Pulmonary artery endothelial cell (primary cell): ENCODE measurements around the gene GNAQ. TPM values are rescaled to one million over a fixed set of nuclear protein-coding genes. Genes with fewer than 3 reads are reported as not detected.

ENCODE experiments used
- DNase-seq: peaks from one replicate; pipeline ENCODE4 v3.0.0-alpha.2; 2011; ENCODE audit warnings: low read depth, low spot score
- total RNA-seq: library from RNA; depleted of rRNA; stranded (reverse); fragments of >200 nt; gene quantifications from 2 replicates; pipeline ENCODE4 v1.2.3, GENCODE V29; 2014

The GNAQ gene
- total RNA-seq, 1 donor from 2014 or later = 37.2 TPM

- DNase-seq = no peak
Measured at GRCh38 chr9:78003730-78004129, 27.9 kb downstream of the GNAQ start.

- DNase-seq = no peak
Measured at GRCh38 chr9:78001946-78002731, 29.5 kb downstream of the GNAQ start.

GRCh38 chr9:78000221-78000620 is 31.4 kb downstream of the GNAQ start:
- no peak for DNase-seq

GRCh38 chr9:77999231-77999631 is 32.4 kb downstream of the GNAQ start:
- DNase-seq = no peak

GRCh38 chr9:77997611-77998284 is 33.9 kb downstream of the GNAQ start:
- DNase-seq = peak; percentile 87

- DNase-seq = peak; percentile 40
Measured at GRCh38 chr9:77996696-77997095, 34.9 kb downstream of the GNAQ start.

GRCh38 chr9:77991191-77991590 is 40.4 kb downstream of the GNAQ start:
- DNase-seq = no peak

GRCh38 chr9:77989909-77990308 is 41.7 kb downstream of the GNAQ start:
- no peak for DNase-seq

- no peak for DNase-seq
Measured at GRCh38 chr9:77989458-77989857, 42.2 kb downstream of the GNAQ start.

- DNase-seq = no peak
Measured at GRCh38 chr9:77988630-77989029, 43.0 kb downstream of the GNAQ start.

GRCh38 chr9:77987880-77988525 is 43.6 kb downstream of the GNAQ start:
- no peak for DNase-seq

- no peak for DNase-seq
Measured at GRCh38 chr9:77987081-77987656, 44.4 kb downstream of the GNAQ start.

- DNase-seq = no peak
Measured at GRCh38 chr9:77985996-77986395, 45.6 kb downstream of the GNAQ start.

- no peak for DNase-seq
Measured at GRCh38 chr9:77983320-77983662, 48.3 kb downstream of the GNAQ start.

- no peak for DNase-seq
Measured at GRCh38 chr9:77982581-77983319, 48.9 kb downstream of the GNAQ start.

GRCh38 chr9:77981907-77982306 is 49.7 kb downstream of the GNAQ start:
- no peak for DNase-seq

GRCh38 chr9:77981332-77981731 is 50.3 kb downstream of the GNAQ start:
- DNase-seq = no peak

- no peak for DNase-seq
Measured at GRCh38 chr9:77980622-77981021, 51.0 kb downstream of the GNAQ start.

- no peak for DNase-seq
Measured at GRCh38 chr9:77978086-77978781, 53.4 kb downstream of the GNAQ start.

- peak; percentile 85 for DNase-seq
Measured at GRCh38 chr9:77977210-77977611, 54.4 kb downstream of the GNAQ start.

- DNase-seq = no peak
Measured at GRCh38 chr9:77975806-77976205, 55.8 kb downstream of the GNAQ start.
